IPS-NIHi7 (cell line): ENCODE measurements around the gene TRAF4.
"Not testable (repeated sequence)": the region's sequence is repeated elsewhere in the genome, so short reads cannot be mapped to it uniquely, and the experiment has no call there.

ENCODE experiments used
- DNase-seq: peaks from one replicate; pipeline ENCODE4 v3.0.0; 2012; ENCODE audit warnings: mixed read lengths; ENCODE audit errors: extremely low spot score

Gene TRAF4

DNA sequence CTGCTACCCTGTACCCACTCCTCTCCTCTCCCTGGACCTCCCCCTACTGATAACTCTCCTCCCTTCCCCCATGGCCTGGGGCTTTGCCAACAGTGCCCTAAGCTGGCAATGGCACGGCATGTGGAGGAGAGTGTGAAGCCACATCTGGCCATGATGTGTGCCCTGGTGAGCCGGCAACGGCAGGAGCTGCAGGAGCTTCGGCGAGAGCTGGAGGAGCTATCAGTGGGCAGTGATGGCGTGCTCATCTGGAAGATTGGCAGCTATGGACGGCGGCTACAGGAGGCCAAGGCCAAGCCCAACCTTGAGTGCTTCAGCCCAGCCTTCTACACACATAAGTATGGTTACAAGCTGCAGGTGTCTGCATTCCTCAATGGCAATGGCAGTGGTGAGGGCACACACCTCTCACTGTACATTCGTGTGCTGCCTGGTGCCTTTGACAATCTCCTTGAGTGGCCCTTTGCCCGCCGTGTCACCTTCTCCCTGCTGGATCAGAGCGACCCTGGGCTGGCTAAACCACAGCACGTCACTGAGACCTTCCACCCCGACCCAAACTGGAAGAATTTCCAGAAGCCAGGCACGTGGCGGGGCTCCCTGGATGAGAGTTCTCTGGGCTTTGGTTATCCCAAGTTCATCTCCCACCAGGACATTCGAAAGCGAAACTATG is 5.2 kb downstream of the TRAF4 start:
- DNase-seq: no peak

DNA sequence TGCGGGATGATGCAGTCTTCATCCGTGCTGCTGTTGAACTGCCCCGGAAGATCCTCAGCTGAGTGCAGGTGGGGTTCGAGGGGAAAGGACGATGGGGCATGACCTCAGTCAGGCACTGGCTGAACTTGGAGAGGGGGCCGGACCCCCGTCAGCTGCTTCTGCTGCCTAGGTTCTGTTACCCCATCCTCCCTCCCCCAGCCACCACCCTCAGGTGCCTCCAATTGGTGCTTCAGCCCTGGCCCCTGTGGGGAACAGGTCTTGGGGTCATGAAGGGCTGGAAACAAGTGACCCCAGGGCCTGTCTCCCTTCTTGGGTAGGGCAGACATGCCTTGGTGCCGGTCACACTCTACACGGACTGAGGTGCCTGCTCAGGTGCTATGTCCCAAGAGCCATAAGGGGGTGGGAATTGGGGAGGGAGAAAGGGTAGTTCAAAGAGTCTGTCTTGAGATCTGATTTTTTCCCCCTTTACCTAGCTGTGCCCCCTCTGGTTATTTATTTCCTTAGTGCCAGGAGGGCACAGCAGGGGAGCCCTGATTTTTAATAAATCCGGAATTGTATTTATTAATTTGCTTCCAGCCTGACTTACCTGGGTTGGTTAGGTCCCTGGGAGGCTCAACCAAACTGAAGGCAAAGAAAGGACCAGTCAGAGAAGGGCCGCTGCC is 5.8 kb downstream of the TRAF4 start:
- DNase-seq: no peak

DNA sequence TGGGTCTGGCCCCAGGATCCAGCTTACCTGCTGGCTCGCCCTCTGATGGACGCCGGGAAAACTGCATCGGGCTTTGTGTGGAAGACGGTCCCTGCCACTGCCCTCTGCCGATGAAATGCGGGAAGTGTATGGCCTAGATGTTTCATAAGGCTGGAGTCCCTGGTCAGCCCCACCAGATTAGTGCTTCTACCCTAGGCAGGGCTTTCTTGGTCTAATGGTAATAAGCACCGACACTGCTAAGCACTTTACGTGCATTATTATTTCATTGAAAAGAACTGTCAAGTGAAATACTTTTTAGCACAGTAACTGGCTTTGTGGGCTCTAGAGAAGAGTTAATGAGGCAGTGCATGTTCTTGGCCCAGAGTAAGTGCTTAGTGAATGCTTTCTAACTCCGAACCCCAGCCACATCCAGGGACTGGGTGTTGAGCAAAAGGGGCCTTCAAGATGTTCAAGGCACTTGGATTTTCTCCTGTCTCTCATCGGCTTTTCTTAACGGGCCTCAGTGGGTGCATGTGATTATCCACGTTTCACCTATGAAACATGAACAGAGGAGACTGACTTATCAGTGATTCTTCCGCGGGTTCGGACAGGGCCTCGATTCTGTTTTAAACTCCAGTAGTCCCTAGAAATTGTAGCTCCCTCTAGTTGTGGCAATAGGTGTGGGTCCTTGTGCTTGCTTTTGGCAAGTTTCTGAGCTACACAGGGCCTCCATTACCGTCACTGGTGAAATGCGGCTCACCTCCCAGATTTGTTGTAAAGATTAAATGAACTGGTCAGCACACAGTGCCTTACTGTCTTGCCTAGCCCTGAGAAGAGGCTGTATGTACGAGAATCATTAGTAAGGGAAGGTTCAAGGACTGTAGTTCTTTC is 6.6 kb downstream of the TRAF4 start:
- peak; percentile 81 for DNase-seq

DNA sequence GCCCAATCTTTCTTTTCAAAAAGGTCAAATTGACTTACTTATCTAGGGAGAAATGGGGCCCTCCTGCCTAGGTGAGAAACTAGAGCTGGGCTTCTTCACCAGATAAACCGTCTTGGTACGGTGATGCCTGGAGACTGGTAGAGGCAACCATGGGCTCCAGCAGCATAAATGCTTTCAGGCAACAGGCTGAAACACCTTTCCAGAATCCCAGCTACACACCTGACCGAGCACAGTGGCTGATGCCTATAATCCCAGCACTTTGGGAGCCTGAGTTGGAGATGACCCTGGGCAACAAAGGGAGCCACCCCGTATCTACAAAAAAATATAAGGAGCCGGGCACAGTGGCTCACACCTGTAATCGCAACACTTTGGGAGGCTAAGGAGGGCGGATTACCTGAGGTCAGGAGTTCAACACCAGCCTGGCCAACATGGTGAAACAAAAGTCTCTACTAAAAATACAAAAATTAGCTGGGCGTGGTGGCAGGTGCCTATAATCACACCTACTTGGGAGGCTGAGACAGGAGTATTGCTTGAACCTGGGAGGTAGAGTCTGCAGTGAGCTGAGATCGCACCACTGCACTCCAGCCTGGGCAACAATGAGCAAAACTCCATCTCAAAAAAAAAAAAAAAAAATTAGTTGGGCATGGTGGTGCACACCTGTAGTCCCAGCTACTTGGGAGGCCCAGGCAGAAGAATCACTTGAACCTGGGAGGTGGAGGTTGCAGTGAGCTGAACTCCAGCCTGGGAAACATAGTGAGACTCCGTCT is 8.0 kb downstream of the TRAF4 start:
- no peak for DNase-seq

DNA sequence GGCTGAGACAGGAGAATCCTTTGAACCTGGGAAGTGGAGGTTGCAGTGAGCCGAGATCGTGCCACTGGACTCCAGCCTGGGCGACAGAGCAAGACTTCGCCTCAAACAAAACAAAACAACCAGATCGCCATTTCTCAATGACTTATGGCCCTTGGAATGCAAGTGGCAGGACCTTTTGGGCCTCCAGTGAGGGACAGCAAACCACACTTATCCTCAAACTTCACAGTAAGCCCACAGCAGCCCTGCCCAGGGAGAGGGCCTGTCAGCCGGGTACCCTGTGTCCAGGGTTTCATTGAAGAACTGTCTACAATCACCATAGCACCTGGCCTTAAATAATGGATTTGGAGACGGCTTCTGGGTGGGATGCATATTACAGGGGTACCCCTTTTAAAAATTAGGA is 11.7 kb downstream of the TRAF4 start:
- DNase-seq: no peak

GRCh38 chr17:28756049-28756804 is 12.4 kb downstream of the TRAF4 start:
- no peak for DNase-seq

- DNase-seq: no peak
Measured at GRCh38 chr17:28758411-28759121, 14.8 kb downstream of the TRAF4 start.

DNA sequence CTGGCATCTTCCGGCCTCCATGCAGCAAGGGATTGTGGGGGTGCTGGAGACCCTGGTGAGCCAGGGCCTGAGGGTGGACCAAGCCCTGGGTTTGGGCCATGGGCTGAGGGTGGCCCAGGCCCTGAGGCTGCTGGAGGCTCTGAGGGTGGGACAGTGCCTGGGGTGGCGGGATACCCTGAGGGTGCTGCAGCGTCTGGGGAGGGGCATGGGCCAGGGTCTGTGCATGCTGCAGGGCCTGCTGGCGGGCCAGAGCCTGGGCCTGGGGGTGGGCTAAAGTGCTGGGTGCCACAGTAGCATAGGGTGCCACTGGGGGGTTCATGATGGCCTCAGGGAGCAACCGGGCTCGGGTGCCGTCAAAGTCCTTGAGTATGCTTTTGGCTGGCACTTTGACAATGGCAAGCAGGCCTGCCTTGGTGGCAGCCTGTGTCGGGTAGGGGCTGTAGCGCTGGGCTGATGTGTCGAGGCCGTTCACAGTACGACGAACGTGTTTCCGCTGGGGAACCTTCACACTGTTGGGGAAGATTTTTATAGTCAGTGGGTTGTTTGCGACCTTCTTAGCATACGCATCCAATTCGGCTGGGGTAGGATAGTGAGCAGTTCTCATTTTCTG is 15.6 kb downstream of the TRAF4 start:
- DNase-seq: no peak

DNA sequence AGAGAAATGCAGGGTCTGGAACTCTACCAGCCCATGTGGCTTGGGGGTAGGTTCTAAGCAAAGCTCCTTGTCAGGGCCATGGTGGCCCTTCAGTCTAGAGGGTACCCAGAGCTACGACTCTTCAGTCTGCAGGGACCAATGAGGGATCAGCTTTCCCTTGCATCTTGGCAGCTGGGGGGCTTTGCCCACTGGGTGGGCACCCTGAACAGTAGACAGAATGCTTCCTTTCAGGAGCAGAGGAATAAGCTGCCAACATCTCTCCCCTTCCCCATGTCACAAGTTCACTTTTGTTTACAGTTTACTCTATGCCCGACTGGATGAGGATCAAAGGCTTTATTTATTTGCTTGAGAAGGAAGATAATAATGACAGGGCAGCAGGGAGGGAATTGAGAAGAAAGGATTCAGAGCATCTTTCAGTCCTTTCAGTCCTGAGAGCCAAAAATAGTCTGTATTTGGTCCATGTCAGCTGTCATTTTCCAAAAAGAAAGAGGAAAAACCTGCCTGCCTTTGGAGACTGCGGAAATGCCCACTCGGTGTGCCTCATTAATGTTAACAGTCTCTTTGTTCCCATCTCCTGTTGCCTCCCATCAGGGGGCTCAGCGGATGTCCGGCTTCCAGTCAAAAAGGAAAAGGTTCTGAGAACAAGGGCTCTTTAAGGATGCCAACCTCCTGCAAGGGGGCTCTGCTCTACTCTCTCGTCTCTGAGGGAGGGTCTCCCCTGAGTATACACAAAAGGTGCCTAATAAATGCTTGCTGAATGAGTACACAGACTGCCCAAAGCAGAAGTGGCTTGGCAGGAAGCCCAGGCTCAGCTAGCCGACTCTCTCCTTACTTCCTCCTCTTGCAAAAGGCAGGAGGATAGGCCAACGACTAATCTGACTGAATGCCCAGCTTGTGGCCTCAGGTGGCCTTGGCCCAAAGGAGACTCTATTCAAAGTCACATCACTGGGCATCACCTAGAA is 17.1 kb downstream of the TRAF4 start:
- DNase-seq: peak; percentile 71

- no peak for DNase-seq
Measured at GRCh38 chr17:28763137-28763799, 19.5 kb downstream of the TRAF4 start.

- peak; percentile 58 for DNase-seq
Measured at GRCh38 chr17:28763804-28764266, 20.0 kb downstream of the TRAF4 start.

- DNase-seq: no peak
Measured at GRCh38 chr17:28765038-28765437, 21.2 kb downstream of the TRAF4 start.

- no peak for DNase-seq
Measured at GRCh38 chr17:28773736-28774135, 29.9 kb downstream of the TRAF4 start.

GRCh38 chr17:28774206-28774605 is 30.4 kb downstream of the TRAF4 start:
- DNase-seq: no peak

- no peak for DNase-seq
Measured at GRCh38 chr17:28777178-28777577, 33.4 kb downstream of the TRAF4 start.

GRCh38 chr17:28779601-28780000 is 35.8 kb downstream of the TRAF4 start:
- DNase-seq: not testable (repeated sequence)

DNA sequence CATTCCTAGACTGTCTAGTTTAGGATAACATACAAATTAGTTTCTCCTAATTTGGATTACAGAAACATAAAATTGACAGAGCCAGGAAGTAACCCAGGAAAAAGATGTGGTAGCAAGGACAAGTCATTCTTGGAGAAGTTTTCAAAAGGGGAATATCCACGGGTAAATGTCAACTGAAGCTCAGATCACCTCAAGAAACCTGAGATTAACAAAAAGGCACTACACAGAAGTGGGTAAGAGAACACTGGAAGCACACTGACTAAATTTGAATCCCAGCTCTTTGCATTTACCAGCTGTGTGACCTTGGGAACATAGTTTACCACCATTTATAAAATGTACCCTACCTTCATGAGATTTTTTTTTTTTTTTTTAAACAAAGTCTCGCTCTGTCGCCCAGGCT is 39.4 kb downstream of the TRAF4 start:
- DNase-seq: no peak

- DNase-seq: no peak
Measured at GRCh38 chr17:28788100-28788499, 44.3 kb downstream of the TRAF4 start.
